ENCODE measurements around the gene KRTAP5-3.
A peak's percentile ranks its signal among the peaks of the same experiment; 100 is the strongest.
"Not testable (repeated sequence)": the region's sequence is repeated elsewhere in the genome, so short reads cannot be mapped to it uniquely, and the experiment has no call there.

The KRTAP5-3 gene

GRCh38 chr11:1608363-1608762 lies at the start of gene KRTAP5-3:
Gene KRTAP5-3, minus strand, starts transcription at chr11:1608463. Its CDS starts 78 bp downstream, at chr11:1608385.
- DNase-seq = no peak

GRCh38 chr11:1656670-1657069 lies 48.4 kb upstream of the KRTAP5-3 start:
- DNase-seq = no peak

- no peak for DNase-seq
These were observed 47.8 kb upstream of the KRTAP5-3 start for GRCh38 chr11:1656061-1656441.

- DNase-seq = no peak
These were observed 47.2 kb upstream of the KRTAP5-3 start for GRCh38 chr11:1655168-1656060.

GRCh38 chr11:1654388-1655167 lies 46.3 kb upstream of the KRTAP5-3 start:
- DNase-seq = no peak

GRCh38 chr11:1653541-1654387 lies 45.5 kb upstream of the KRTAP5-3 start:
- no peak for DNase-seq

GRCh38 chr11:1652771-1653540 lies 44.7 kb upstream of the KRTAP5-3 start:
- peak; percentile 4 to 20 for DNase-seq

GRCh38 chr11:1652442-1652770 lies 44.1 kb upstream of the KRTAP5-3 start:
- no peak for DNase-seq

GRCh38 chr11:1652026-1652425 lies 43.8 kb upstream of the KRTAP5-3 start:
- no peak for DNase-seq

- no peak for DNase-seq
These were observed 43.2 kb upstream of the KRTAP5-3 start for GRCh38 chr11:1651411-1651980.

GRCh38 chr11:1650918-1651262 lies 42.6 kb upstream of the KRTAP5-3 start:
- no peak for DNase-seq

- DNase-seq = no peak
These were observed 42.0 kb upstream of the KRTAP5-3 start for GRCh38 chr11:1650034-1650917.

- no peak for DNase-seq
These were observed 40.6 kb upstream of the KRTAP5-3 start for GRCh38 chr11:1648653-1649420.

- no peak for DNase-seq
These were observed 39.8 kb upstream of the KRTAP5-3 start for GRCh38 chr11:1647901-1648652.

- DNase-seq = not testable (repeated sequence)
These were observed 38.3 kb upstream of the KRTAP5-3 start for GRCh38 chr11:1646540-1646939.

- no peak for DNase-seq
These were observed 37.1 kb upstream of the KRTAP5-3 start for GRCh38 chr11:1645357-1645821.

GRCh38 chr11:1644601-1645356 lies 36.5 kb upstream of the KRTAP5-3 start:
- DNase-seq = no peak

- DNase-seq = no peak
These were observed 35.0 kb upstream of the KRTAP5-3 start for GRCh38 chr11:1643146-1643690.
